Measurements from ENCODE around the gene ANGPTL2.

DNA sequence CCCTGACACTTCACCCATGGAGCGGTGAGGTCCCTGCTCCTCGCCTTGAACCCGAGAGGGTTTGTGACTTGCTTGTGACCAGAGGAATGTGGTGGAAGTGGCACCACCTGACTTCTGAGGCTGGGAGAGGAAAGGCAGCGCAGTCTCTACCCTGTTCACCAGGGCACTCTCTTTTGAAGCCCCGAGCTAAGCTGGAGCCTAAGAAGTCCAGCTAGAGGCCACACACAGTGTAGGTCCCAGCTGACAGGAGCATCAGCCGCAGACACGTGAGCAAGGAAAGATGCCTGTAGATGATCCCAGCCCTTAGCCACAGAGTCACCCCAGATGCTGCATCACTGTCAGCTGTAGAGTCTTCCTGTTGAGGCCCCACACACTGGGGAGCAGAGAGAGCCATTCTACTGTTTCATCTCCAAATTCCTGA is 1.7 kb upstream of the ANGPTL2 start:
- TF ChIP-seq PATZ1 (CRISPR knock-in tag; IDR thresholded peaks at IDR 0.05; ENCODE audit: borderline replicate concordance) (no peak), SNAI2 (CRISPR knock-in tag; IDR thresholded peaks at IDR 0.05) (no peak), GLIS3 (CRISPR knock-in tag; IDR thresholded peaks at IDR 0.05) (no peak), RARB (CRISPR knock-in tag; IDR thresholded peaks at IDR 0.05) (no peak), ZFP3 (CRISPR knock-in tag; IDR thresholded peaks at IDR 0.05) (no peak)
